Ovary (tissue), 9 donors: ENCODE data around the gene LDLRAD4. TPM values are rescaled to one million over a fixed set of nuclear protein-coding genes. Genes with fewer than 3 reads are reported as not detected.

Source experiments
- DNase-seq, 5 donors: peaks; one replicate each; pipeline ENCODE4 v3.0.0-alpha.2; 2019 to 2020
- H3K27ac ChIP-seq, 2 donors: fragments of 200-600 bp; one replicate each; pipeline versions ENCODE4 v1.5.1 to v1.8.0; 2019 to 2022
- H3K27me3 ChIP-seq: fragments of 200-600 bp; one replicate; pipeline ENCODE4 v1.8.0; 2022
- H3K36me3 ChIP-seq: fragments of 200-600 bp; sonication (generic); one replicate; pipeline ENCODE4 v1.5.1; 2019
- H3K4me1 ChIP-seq: one replicate; pipeline ENCODE4 v1.8.1; 2013; ENCODE audit warnings: mild to moderate bottlenecking, moderate library complexity; ENCODE audit not compliant: insufficient read depth
- H3K4me3 ChIP-seq: fragments of 200-600 bp; sonication (generic); one replicate; pipeline ENCODE4 v1.5.1; 2017
- H3K9me3 ChIP-seq, 2 donors: fragments of 200-600 bp in 1 of 2; sonication (generic) in 1 of 2; one replicate each; pipeline versions ENCODE4 v1.5.1 to v1.8.1; 2013 to 2019; ENCODE audit warnings: mild to moderate bottlenecking in 1 of 2, moderate library complexity in 1 of 2
- EP300 ChIP-seq: sonication (generic); formaldehyde crosslinking; IDR thresholded peaks from one replicate; pipeline ENCODE4 v1.6.1; 2017; ENCODE audit warnings: antibody characterized with exemption
- POLR2A ChIP-seq: fragments of 450-650 bp; IDR thresholded peaks from one replicate; pipeline ENCODE4 v1.6.1; 2017; ENCODE audit warnings: antibody characterized with exemption, mild to moderate bottlenecking, moderate library complexity
- WGBS, 3 donors: extraction: QIAGEN DNeasy Blood & Tissue Kit in 1 of 3; methylation state at CpG; one replicate each; pipeline versions ENCODE4 v1.1.5 to v1.1.7; 2013 to 2017; 5-methylcytosine and 5-hydroxymethylcytosine counted together
- intact Hi-C, 4 donors: fragments of 100-400 bp; cut with DNase I; formaldehyde crosslinking; loops; one replicate each; pipeline versions ENCODE4 v1.11.0 to v1.15.1; 2022 to 2023
- polyA plus RNA-seq, 2 donors: library from polyadenylated mRNA; stranded (reverse); fragments of 200-250 nt in 1 of 2; fragments of 350-450 nt in 1 of 2; fragmentation: Illumina TruSeq in 1 of 2; extraction: RNeasy Lipid Tissue Mini Kit (QIAGEN cat#74804) in 1 of 2; gene quantifications; one replicate each; pipeline ENCODE4 v1.2.3, GENCODE V29; 2013 to 2014
- total RNA-seq, 7 donors: library from RNA; depleted of rRNA in 2 of 7; stranded (reverse); fragments of >200 nt in 2 of 7; fragmentation: NEBNext Ultra II Directional in 3 of 7; extraction: Animal tissue kit (Norgen Biotek cat#: 25700) in 3 of 7; gene quantifications; one replicate each; pipeline versions ENCODE4 v1.1.0 to v1.2.4, GENCODE V29; 2016 to 2023
- TF ChIP-seq, protein P1 (sequence below), 3 donors: fragments of 450-650 bp in 2 of 3; fragments of 200-600 bp in 1 of 3; IDR thresholded peaks; one replicate each; pipeline versions ENCODE4 v1.5.1 to v1.8.0; 2016 to 2022; ENCODE audit warnings: antibody characterized with exemption in 3 of 3, mild to moderate bottlenecking in 1 of 3
- donor health status: DM: no; HTN: no; CAD: no; lungs with moderate emphysema.
- donor health status: DM: no; HTN: no; CAD: no.
- donor health status: Bipolar disorder and iron deficiency.
- donor health status: DM: yes; HTN: yes; CAD: no.
- donor health status: DM: no; HTN: no; CAD: no.
- donor health status: DM: yes; HTN: yes; CAD: no.

Gene LDLRAD4
- total and polyA plus RNA-seq, 9 donors = 2.3 to 31.6 (median 8.3) TPM

DNA sequence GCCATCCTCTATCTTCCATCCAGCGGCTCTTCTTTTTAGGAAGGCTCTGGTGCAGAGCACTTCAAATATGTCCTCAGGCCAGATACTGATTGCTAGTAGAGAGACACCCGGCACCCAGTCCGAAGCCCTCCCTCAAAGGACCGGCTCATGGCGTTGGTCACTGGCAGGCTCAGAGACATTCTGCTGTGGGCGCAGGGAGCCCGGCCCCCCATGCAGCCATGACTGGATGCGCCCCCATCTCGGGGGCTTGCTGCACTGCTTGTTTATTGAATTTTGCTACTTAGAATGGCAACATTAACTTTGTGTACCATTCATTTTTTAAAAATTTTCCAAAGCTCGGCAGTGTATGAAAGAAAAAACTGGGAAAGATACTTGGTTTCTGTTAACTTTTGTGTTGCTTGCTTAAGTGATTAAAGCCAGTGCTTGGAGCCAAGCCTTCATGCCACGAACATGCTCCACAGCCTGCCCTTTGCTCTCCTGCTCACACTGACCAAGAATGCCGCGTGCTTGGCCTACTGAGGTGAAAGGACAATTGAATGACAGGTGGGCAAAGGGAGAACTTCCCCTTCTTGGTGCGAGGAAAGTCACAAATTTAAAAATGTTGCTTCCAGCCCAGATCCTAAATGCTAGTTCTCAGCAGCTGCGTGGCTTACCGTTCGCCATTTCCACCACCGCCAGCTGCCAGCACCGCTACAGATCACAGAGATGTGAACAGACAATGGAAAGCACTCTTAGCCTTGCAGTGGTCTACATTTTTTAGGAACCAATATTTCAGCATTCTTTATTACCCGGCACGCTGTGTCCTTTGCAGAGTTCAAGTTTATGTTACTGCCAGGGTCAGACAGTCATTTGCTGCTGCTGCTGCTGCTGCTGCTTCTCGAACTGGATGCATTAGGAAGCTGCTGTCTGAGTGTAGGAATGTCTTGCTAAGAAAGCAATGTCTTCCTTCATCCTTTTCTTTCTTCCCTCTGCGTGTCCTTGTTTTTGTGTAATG, 431.1 kb downstream of the LDLRAD4 start:
- intact Hi-C loops = no loop called here
- Histone ChIP-seq H3K27ac (no peak overlapping the region), H3K4me3 (no peak overlapping the region), H3K4me1 (no peaks in the 10 kb centered on the region), H3K36me3 (no peaks in the 10 kb centered on the region), H3K9me3 (no peaks in the 10 kb centered on the region), H3K27me3 (no peaks in the 10 kb centered on the region)
- 80 to 84% (median 84%) methylated on average over 23 of the region's 23 CpGs for WGBS, 3 donors
- TF ChIP-seq EP300 = no peak
- TF ChIP-seq, protein P1, sequence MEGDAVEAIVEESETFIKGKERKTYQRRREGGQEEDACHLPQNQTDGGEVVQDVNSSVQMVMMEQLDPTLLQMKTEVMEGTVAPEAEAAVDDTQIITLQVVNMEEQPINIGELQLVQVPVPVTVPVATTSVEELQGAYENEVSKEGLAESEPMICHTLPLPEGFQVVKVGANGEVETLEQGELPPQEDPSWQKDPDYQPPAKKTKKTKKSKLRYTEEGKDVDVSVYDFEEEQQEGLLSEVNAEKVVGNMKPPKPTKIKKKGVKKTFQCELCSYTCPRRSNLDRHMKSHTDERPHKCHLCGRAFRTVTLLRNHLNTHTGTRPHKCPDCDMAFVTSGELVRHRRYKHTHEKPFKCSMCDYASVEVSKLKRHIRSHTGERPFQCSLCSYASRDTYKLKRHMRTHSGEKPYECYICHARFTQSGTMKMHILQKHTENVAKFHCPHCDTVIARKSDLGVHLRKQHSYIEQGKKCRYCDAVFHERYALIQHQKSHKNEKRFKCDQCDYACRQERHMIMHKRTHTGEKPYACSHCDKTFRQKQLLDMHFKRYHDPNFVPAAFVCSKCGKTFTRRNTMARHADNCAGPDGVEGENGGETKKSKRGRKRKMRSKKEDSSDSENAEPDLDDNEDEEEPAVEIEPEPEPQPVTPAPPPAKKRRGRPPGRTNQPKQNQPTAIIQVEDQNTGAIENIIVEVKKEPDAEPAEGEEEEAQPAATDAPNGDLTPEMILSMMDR (IDR thresholded peaks at IDR 0.05) = no peak
- no peak for TF ChIP-seq POLR2A
- DNase-seq = no peak

DNA sequence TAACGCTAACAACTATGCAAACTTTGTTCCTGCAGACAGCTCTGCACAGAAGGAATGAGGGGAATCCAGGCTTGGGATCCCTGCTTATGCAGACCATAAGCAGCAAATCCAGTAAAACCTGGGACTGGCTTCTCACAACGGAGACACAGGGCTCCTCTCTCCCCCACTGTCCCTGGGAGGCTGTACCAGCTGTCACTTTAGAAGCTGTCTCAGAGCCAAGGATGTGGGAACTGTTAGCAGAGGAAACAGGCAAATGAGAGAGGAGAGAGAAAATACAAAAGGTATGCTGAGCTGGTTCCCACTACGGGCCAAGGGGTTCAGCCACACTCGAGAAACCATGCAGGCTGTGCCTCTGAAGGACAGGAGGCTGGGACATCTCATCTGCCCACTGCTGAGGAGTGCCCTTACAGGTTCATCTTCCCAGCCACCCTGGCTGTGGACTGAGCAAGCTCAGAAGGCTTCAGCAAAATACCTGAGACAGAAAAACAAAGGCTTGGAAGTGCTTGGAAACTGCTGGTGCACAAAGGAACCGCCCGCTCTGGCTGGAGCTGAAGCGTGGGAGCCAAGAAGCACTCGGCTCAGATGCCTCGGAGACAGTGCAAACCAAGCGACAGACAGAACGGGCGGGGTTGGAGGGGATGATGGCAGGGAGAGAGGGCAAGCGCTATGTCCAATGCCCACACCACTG, 435.3 kb downstream of the LDLRAD4 start:
- no peak overlapping the region for H3K27ac ChIP-seq
- no peaks in the 10 kb centered on the region for H3K36me3 ChIP-seq
- intact Hi-C loops = no loop called here
- no peaks in the 10 kb centered on the region for H3K27me3 ChIP-seq
- H3K9me3 ChIP-seq = no peaks in the 10 kb centered on the region
- no peak for TF ChIP-seq EP300
- no peak for TF ChIP-seq POLR2A
- TF ChIP-seq, protein P1 (IDR thresholded peaks at IDR 0.05) = no peak
- no peaks in the 10 kb centered on the region for H3K4me1 ChIP-seq
- H3K4me3 ChIP-seq = no peak overlapping the region
- WGBS, 3 donors = 62 to 67% (median 63%) methylated on average over 13 of the region's 13 CpGs
- DNase-seq = no peak

DNA sequence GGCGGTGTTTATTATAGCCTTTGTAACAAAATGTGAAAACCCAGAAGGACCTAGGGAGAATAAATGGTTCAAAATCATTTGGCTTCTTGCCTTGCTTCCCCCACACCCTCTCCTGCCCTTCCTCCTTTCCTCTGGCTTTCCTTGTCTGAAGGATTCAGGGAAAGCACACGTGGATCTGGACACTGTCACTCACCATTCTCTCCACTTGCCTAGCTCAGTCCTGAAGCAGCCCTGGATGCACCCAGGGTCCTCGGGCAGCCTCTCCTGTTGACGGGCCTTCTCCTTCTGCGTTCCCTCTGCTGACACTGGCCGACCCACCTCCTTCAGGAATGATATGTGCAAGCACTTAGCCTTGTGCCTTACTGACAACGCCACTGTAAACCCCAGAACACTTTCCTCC, 439.4 kb downstream of the LDLRAD4 start:
- H3K4me1 ChIP-seq = peaks cover 1% of the 10 kb centered on the region
- H3K36me3 ChIP-seq = no peaks in the 10 kb centered on the region
- TF ChIP-seq, protein P1 (IDR thresholded peaks at IDR 0.05) = no peak
- TF ChIP-seq EP300 (no peak), POLR2A (no peak)
- no peak for DNase-seq
- no peak overlapping the region for H3K4me3 ChIP-seq
- H3K27me3 ChIP-seq = no peaks in the 10 kb centered on the region
- no peaks in the 10 kb centered on the region for H3K9me3 ChIP-seq
- no peak overlapping the region for H3K27ac ChIP-seq
- intact Hi-C loops = no loop called here
- WGBS, 3 donors = 44 to 57% (median 51%) methylated on average over 7 of the region's 7 CpGs

GRCh38 chr18:13658436-13659204, 440.1 kb downstream of the LDLRAD4 start:
- no peak overlapping the region for H3K4me3 ChIP-seq
- no peaks in the 10 kb centered on the region for H3K36me3 ChIP-seq
- H3K27me3 ChIP-seq = no peaks in the 10 kb centered on the region
- DNase-seq = no peak
- no peak for TF ChIP-seq POLR2A
- intact Hi-C loops = no loop called here
- WGBS, 3 donors = 79 to 83% (median 83%) methylated on average over 8 of the region's 8 CpGs
- H3K9me3 ChIP-seq = no peaks in the 10 kb centered on the region
- no peak overlapping the region for H3K27ac ChIP-seq
- peaks cover 1% of the 10 kb centered on the region for H3K4me1 ChIP-seq
